GM18870 (cell line): ENCODE results near the gene TTC39A.

Source experiments
- ATAC-seq: cut with Tn5 transposase; IDR thresholded peaks from one replicate; pipeline ENCODE4 v1.9.1; 2021; ENCODE audit warnings: moderate library complexity; ENCODE audit not compliant: unreplicated experiment

TTC39A gene

GRCh38 chr1:51299185-51299885 is 31.0 kb downstream of the TTC39A start:
- no peak for ATAC-seq

GRCh38 chr1:51298322-51298705 is 32.0 kb downstream of the TTC39A start:
- no peak for ATAC-seq

GRCh38 chr1:51297401-51298321 is 32.7 kb downstream of the TTC39A start:
- ATAC-seq = no peak

- ATAC-seq = no peak
These were observed 33.7 kb downstream of the TTC39A start for GRCh38 chr1:51296383-51297357.

DNA sequence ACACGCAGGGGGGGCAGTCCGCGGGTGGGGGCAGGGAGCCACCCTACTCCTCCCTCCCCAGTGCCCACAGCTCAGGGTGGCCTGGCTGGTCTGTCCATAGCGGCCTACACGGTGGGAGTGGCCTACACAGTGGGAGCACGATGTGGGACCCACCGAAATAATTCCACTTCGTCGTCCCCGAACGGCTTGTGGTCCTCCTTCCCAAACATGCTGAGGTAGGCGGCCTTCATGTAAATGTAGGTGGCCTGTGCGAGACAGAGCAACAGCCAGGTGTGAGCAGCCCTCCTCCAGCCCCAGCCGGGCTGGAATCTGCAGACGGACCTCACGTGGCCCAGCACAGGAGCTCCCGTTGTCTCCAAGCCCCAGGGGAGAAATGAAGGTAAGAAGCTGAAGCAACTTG is 34.4 kb downstream of the TTC39A start:
- no peak for ATAC-seq

- no peak for ATAC-seq
These were observed 35.7 kb downstream of the TTC39A start for GRCh38 chr1:51294566-51295184.

DNA sequence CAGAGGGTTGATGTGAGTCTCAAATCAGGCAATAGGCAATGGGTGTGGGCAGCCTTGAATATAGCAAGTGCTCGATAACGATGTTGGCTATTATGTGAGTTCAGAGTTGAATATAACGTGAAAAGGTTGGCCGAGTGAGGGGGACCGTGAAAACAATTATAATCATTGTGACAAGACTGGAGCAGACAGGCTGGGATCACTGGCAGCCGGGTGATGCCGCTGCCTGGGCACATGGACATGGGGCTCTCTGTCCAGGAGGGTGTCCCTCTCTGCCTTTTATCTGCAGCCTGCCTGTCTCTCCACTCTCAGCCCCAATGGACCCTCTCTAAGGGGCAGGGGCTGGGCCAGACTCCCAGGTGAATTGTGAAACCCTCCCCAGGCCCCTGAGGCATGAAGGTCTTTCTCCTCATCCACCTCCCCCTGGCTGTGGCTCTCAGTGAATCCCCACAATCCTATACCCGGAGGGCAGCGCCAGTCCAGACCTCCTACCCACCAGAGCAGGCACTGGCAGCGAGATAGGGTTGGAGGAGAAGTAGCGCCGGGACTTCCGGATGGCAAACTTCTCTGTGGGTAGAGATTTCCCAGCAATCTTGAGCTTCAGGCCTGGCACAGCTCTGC is 36.4 kb downstream of the TTC39A start:
- no peak for ATAC-seq

GRCh38 chr1:51290489-51290847 is 39.9 kb downstream of the TTC39A start:
- ATAC-seq = no peak

- no peak for ATAC-seq
These were observed 40.5 kb downstream of the TTC39A start for GRCh38 chr1:51289676-51290488.

- no peak for ATAC-seq
These were observed 41.8 kb downstream of the TTC39A start for GRCh38 chr1:51288578-51288977.

DNA sequence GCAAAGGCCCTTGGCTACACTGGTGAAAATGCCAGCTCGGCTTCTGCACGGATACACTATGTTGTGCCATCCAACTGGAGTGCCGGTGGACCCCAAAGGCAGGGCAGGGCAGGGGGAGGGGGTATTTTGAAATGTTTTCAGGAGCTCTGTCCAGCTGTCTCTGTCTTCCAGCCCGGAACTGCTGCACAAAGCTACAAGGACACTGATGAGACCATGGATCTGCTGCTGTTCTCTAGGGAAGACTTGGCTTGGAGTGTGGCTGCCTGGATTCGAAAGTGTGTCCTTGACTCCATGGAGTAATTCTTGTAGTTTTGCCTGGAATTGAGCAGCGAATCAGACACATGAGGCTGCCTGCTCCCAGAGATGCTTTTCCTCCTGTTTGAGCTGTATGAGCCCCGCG is 42.4 kb downstream of the TTC39A start:
- no peak for ATAC-seq

- ATAC-seq = peak; percentile 87
These were observed 45.3 kb downstream of the TTC39A start for GRCh38 chr1:51285055-51285454.

GRCh38 chr1:51284487-51284954 is 45.8 kb downstream of the TTC39A start:
- peak; percentile 33 for ATAC-seq

DNA sequence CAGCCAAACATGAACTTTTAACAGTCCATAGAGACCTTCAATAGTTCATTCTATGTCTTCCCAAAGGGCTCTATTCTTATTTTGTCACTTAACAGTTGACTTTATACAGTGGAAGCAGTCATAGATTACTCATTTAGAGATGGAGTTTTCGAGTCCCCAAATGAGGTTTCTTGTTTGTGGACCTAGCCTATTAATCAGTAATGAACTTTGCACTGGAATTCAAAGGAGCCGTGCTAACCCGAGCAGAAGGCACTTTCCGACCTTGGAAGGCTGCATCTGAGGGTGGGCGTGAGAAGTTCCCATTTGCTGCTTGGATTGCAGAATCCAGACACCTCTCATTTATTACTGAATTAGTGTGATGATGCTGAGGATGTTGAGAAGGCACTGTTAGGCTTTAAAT is 46.4 kb downstream of the TTC39A start:
- no peak for ATAC-seq

- no peak for ATAC-seq
These were observed 47.8 kb downstream of the TTC39A start for GRCh38 chr1:51282605-51283004.

DNA sequence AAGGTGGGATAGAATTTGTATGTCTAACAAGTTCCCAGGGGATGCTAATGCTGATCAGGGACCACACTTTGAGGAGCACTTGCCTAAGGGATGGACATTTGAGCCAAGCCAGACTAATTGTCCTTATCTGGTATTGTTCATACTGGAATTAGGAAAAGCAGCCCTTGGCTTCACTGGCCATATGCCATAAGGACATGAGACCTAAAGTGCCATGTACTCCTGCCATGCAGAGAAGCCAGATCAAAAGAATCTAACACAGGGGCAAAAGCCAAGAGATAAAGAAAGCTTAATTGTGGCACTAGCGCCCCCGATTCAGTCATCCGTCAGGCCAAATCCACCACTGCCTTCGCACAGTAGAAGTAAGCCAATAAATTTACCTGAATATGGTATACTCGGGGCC is 48.6 kb downstream of the TTC39A start:
- ATAC-seq = no peak

DNA sequence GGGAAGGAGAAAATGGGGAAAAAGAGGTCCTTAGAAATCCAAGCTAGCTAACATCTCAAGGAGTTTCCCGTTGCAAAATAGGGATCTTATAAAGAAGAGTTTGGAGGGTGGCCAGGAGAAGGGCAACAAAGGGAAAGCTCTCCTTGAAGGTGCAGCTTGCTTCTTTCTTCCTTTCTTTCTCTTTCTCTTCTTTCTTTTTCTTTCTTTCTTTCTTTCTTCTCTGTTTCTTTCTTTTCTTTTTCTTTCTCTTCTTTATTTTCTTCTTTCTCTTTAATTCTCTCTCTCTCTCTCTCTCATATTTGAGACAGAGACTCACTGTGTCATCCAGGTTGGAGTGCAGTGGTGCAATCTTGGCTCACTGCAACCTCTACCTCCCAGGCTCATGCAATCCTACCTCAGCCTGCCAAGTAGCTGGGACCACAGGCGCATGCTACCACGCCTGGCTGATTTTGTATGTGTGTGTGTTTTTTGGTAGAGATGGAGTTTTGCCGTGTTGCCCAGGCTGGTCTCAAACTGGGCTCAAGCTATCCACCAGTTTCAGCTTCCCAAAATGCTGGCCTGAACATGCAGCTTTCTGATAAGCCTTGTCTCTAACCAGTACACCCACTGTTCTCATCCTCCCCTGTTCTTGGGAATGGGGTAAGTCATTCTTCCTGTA is 49.9 kb downstream of the TTC39A start:
- ATAC-seq = no peak

GRCh38 chr1:51276286-51276685 is 54.1 kb downstream of the TTC39A start:
- no peak for ATAC-seq

- no peak for ATAC-seq
These were observed 55.7 kb downstream of the TTC39A start for GRCh38 chr1:51274676-51275075.
